Parathyroid adenoma (tissue), 2 donors: ENCODE data around the gene TGM1.

Experiments
- H2AFZ ChIP-seq: fragments of 300-600 bp; sonication (generic); one replicate; pipeline ENCODE4 v1.7.0; 2017; ENCODE audit warnings: antibody characterized with exemption, mild to moderate bottlenecking
- H3K27ac ChIP-seq: fragments of 300-600 bp; sonication (generic); one replicate; pipeline ENCODE4 v1.7.0; 2017
- H3K27me3 ChIP-seq: fragments of 300-600 bp; sonication (generic); one replicate; pipeline ENCODE4 v1.7.0; 2017; ENCODE audit warnings: low read length; ENCODE audit not compliant: control insufficient read depth, insufficient read depth
- H3K36me3 ChIP-seq: fragments of 300-600 bp; sonication (generic); one replicate; pipeline ENCODE4 v1.7.0; 2017; ENCODE audit warnings: low read length; ENCODE audit not compliant: control insufficient read depth, insufficient read depth
- H3K4me1 ChIP-seq: fragments of 300-600 bp; sonication (generic); one replicate; pipeline ENCODE4 v1.7.0; 2017; ENCODE audit warnings: control low read depth
- H3K4me2 ChIP-seq: fragments of 300-600 bp; sonication (generic); one replicate; pipeline ENCODE4 v1.7.0; 2017; ENCODE audit warnings: low read length
- H3K4me3 ChIP-seq: fragments of 300-600 bp; sonication (generic); one replicate; pipeline ENCODE4 v1.7.0; 2017; ENCODE audit warnings: low read depth, low read length
- H3K79me2 ChIP-seq: fragments of 300-600 bp; sonication (generic); one replicate; pipeline ENCODE4 v1.7.0; 2017; ENCODE audit warnings: control low read depth
- H3K9ac ChIP-seq: fragments of 300-600 bp; sonication (generic); one replicate; pipeline ENCODE4 v1.7.0; 2017; ENCODE audit warnings: mild to moderate bottlenecking
- H3K9me3 ChIP-seq: fragments of 300-600 bp; sonication (generic); one replicate; pipeline ENCODE4 v1.7.0; 2017; ENCODE audit warnings: low read length; ENCODE audit not compliant: control insufficient read depth
- TF ChIP-seq, protein P1 (sequence below): fragments of 300-600 bp; sonication (generic); IDR thresholded peaks from one replicate; pipeline ENCODE4 v1.7.0; 2017; ENCODE audit warnings: antibody characterized with exemption, mild to moderate bottlenecking
- donor health status: primary hyperparathyroidism.

The TGM1 gene

DNA sequence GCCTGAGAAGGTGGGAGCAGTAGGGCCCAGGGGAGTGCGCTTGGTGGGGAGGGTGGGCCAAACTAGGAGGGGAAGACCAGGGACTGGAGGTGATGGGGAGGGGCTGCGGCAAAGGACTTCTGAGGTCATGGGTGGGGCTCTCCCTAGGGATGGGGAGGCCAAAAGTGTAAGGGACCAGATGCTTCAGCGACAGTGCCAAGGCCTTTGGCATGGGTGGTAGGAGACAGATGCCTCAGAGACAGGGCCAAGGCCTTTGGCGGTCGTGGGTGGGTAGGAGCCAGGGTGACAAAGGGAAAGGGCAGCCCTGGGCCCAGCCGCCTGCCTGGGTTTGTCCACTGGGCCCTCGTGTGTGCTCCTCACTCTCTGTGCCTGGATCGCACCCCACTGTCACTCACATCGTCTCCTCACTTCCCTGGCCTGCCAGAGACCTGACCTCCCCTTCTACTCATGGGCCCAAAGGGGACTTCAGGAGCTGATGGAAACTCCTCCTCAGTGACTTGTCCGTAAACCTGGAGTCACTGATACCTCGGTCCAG lies 21.6 kb upstream of the TGM1 start:
- Histone ChIP-seq H2AFZ (no peak overlapping the region), H3K4me3 (no peak overlapping the region), H3K4me1 (no peaks in the 10 kb centered on the region), H3K9ac (no peak overlapping the region), H3K79me2 (no peaks in the 10 kb centered on the region), H3K36me3 (no peaks in the 10 kb centered on the region), H3K9me3 (no peaks in the 10 kb centered on the region), H3K4me2 (no peak overlapping the region), H3K27me3 (no peaks in the 10 kb centered on the region), H3K27ac (no peak overlapping the region)
- TF ChIP-seq, protein P1, sequence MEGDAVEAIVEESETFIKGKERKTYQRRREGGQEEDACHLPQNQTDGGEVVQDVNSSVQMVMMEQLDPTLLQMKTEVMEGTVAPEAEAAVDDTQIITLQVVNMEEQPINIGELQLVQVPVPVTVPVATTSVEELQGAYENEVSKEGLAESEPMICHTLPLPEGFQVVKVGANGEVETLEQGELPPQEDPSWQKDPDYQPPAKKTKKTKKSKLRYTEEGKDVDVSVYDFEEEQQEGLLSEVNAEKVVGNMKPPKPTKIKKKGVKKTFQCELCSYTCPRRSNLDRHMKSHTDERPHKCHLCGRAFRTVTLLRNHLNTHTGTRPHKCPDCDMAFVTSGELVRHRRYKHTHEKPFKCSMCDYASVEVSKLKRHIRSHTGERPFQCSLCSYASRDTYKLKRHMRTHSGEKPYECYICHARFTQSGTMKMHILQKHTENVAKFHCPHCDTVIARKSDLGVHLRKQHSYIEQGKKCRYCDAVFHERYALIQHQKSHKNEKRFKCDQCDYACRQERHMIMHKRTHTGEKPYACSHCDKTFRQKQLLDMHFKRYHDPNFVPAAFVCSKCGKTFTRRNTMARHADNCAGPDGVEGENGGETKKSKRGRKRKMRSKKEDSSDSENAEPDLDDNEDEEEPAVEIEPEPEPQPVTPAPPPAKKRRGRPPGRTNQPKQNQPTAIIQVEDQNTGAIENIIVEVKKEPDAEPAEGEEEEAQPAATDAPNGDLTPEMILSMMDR = no peak

DNA sequence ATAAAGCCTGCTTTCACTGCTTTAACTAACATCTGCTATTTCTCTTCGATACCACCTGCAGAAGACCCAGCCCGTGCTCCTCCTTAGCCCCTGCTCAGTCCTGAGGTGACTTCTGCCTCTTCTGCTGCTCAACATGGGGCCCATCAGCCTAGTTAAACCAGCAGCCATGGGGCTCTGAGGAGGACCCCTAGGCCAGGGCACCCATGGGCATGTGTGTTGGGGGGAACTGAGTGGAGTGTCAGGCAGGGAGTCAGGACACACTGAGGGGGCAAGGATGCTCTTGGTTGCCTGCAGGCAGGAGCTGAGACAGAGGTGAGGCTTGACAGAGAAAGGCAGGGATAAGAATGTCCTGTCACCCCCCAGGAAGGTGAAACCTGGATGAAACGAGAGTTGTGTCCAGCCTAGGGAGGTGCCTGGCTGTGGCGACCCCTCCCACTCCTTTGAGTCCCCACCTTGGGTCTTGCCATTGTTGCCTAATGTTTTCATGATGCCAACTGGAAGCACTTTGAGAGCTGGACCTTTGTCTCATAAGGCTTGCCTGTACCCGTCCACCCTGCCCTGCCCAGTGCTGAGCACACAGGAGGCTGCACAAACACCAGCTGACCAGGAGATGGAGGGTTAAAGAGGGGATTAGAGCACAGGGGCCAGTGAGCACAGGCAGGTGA lies 21.0 kb upstream of the TGM1 start:
- no peak overlapping the region for H2AFZ ChIP-seq
- H3K4me1 ChIP-seq = no peaks in the 10 kb centered on the region
- H3K9ac ChIP-seq = no peak overlapping the region
- H3K27ac ChIP-seq = no peak overlapping the region
- H3K4me2 ChIP-seq = no peak overlapping the region
- H3K79me2 ChIP-seq = no peaks in the 10 kb centered on the region
- no peak overlapping the region for H3K4me3 ChIP-seq
- H3K36me3 ChIP-seq = no peaks in the 10 kb centered on the region
- no peaks in the 10 kb centered on the region for H3K9me3 ChIP-seq
- no peaks in the 10 kb centered on the region for H3K27me3 ChIP-seq
- TF ChIP-seq, protein P1 = no peak

DNA sequence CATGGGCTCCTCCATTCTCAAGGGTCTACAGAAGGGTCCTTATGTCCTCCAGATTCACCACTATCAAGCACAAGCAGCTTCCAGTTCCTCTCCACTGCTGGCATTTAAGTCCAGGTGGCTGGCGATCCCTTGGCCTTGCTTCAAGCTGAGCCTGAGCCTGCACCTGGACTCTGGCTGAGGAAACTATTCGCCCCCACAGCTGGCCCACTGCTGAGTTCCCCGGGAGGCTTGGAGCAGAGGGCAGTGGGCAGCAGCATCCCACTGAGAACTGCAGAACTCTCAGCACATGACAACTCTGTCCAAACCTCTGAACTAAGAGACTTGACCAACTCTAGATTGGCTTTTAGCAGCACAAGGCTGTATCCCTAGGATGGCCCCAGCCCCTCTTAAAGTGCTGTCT lies 19.8 kb upstream of the TGM1 start:
- Histone ChIP-seq H3K4me1 (no peaks in the 10 kb centered on the region), H2AFZ (no peak overlapping the region), H3K4me3 (no peak overlapping the region), H3K9me3 (no peaks in the 10 kb centered on the region), H3K4me2 (no peak overlapping the region), H3K27me3 (no peaks in the 10 kb centered on the region), H3K36me3 (no peaks in the 10 kb centered on the region), H3K27ac (no peak overlapping the region), H3K9ac (no peak overlapping the region), H3K79me2 (no peaks in the 10 kb centered on the region)
- TF ChIP-seq, protein P1 = no peak

DNA sequence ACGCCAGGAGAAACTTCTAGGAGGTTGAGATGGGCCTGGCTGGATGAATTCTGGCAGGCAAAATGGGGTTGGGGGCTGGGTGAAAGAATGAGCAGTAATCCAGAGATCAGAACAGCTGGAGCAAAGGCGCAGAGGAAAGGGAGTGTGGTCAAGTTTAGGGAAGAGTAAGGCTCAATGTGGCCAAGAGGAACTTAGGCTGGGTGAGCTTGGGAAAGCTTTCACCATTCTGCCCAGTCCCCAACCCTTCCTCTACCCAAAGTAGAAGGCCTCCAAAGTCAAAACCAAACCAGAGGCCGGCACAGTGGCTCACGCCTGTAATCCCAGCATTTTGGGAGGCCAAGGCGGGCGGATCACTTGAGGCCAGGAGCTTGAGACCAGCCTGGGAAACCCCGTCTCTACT lies 18.7 kb upstream of the TGM1 start:
- Histone ChIP-seq H3K4me2 (no peak overlapping the region), H3K9me3 (no peaks in the 10 kb centered on the region), H3K4me1 (no peaks in the 10 kb centered on the region), H3K27ac (no peak overlapping the region), H3K79me2 (no peaks in the 10 kb centered on the region), H3K9ac (no peak overlapping the region), H3K36me3 (no peaks in the 10 kb centered on the region), H2AFZ (no peak overlapping the region), H3K4me3 (no peak overlapping the region), H3K27me3 (no peaks in the 10 kb centered on the region)
- TF ChIP-seq, protein P1 = no peak
